Testis (tissue), 2 donors: ENCODE data around the gene TUBGCP6.

ENCODE experiments used
- POLR2A ChIP-seq: fragments of 450-650 bp; IDR thresholded peaks from one replicate; pipeline ENCODE4 v1.6.1; 2017; ENCODE audit warnings: antibody characterized with exemption, mild to moderate bottlenecking, moderate library complexity
- TF ChIP-seq, protein P1 (sequence below), 3 experiments: fragments of 450-650 bp in 2 of 3; fragments of 200-600 bp in 1 of 3; sonication (generic) in 1 of 3; IDR thresholded peaks; one replicate each; pipeline ENCODE4 v1.5.1; 2016 to 2019; ENCODE audit warnings: antibody characterized with exemption in 3 of 3, mild to moderate bottlenecking in 2 of 3, moderate library complexity in 1 of 3

DNA sequence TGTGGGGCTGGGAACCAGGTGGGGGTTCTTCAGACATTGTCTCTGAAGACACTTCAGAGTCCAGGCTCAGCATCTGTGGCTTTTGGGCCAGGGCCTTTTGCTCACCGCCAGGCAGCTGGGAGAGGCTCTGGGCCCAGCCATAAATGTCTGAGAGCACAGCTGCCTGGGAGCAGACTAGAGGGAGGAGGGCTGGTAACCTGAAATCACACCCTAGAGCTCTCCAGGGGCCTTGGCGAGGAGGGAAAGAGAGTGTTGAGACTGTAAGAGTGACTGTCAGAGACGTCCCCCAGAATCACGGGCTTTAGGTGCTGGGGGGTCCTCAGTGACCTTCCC lies 55.0 kb downstream of the TUBGCP6 start:
- TF ChIP-seq POLR2A: no peak
- TF ChIP-seq, protein P1, sequence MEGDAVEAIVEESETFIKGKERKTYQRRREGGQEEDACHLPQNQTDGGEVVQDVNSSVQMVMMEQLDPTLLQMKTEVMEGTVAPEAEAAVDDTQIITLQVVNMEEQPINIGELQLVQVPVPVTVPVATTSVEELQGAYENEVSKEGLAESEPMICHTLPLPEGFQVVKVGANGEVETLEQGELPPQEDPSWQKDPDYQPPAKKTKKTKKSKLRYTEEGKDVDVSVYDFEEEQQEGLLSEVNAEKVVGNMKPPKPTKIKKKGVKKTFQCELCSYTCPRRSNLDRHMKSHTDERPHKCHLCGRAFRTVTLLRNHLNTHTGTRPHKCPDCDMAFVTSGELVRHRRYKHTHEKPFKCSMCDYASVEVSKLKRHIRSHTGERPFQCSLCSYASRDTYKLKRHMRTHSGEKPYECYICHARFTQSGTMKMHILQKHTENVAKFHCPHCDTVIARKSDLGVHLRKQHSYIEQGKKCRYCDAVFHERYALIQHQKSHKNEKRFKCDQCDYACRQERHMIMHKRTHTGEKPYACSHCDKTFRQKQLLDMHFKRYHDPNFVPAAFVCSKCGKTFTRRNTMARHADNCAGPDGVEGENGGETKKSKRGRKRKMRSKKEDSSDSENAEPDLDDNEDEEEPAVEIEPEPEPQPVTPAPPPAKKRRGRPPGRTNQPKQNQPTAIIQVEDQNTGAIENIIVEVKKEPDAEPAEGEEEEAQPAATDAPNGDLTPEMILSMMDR (IDR thresholded peaks at IDR 0.05): no peak
